ENCODE measurements around the gene INSM2. TPM values are rescaled to one million over a fixed set of nuclear protein-coding genes. Genes with fewer than 3 reads are reported as not detected.
A peak's percentile ranks its signal among the peaks of the same experiment; 100 is the strongest.

Gene INSM2
- total and polyA plus RNA-seq, 2 of the 13 experiments (the other 11 are each of a cell fraction or from before 2014, with no cell fraction given), result not detected

GRCh38 chr14:35534873-35535482 is 1.0 kb downstream of the INSM2 start (continued):
- TF ChIP-seq ZBTB3 (CRISPR knock-in tag; IDR thresholded peaks at IDR 0.05; ENCODE audit: borderline replicate concordance, low read depth) (peak; percentile 100), NR3C1 (CRISPR knock-in tag; IDR thresholded peaks at IDR 0.05) (peak; percentile 100), ZNF432 (CRISPR knock-in tag; IDR thresholded peaks at IDR 0.05; ENCODE audit: borderline replicate concordance) (peak; percentile 100), HOXA7 (CRISPR knock-in tag; IDR thresholded peaks at IDR 0.05) (peak; percentile 100), CC2D1A (CRISPR knock-in tag; IDR thresholded peaks at IDR 0.05) (peak; percentile 100), ATF7 (IDR thresholded peaks at IDR 0.05) (no peak), ATF7 (CRISPR knock-in tag; IDR thresholded peaks at IDR 0.05) (peak; percentile 100), KDM5B (CRISPR knock-in tag; IDR thresholded peaks at IDR 0.05; ENCODE audit: borderline replicate concordance) (peak; percentile 100), NCOR1 (IDR thresholded peaks at IDR 0.05; ENCODE audit: borderline replicate concordance, low read length) (no peak), ZNF724P (CRISPR knock-in tag; IDR thresholded peaks at IDR 0.05; ENCODE audit: borderline replicate concordance) (peak; percentile 100), ARID5B (CRISPR knock-in tag; IDR thresholded peaks at IDR 0.05) (peak; percentile 100), TCF7L2 (IDR thresholded peaks at IDR 0.05; ENCODE audit: low read depth, low read length) (no peak), MEIS1 (CRISPR knock-in tag; IDR thresholded peaks at IDR 0.05; ENCODE audit: borderline replicate concordance) (peak; percentile 100), GATA4 (IDR thresholded peaks at IDR 0.05; ENCODE audit: borderline replicate concordance, low read depth) (no peak), ATF2 (CRISPR knock-in tag; IDR thresholded peaks at IDR 0.05) (peak; percentile 100), SKI (IDR thresholded peaks at IDR 0.05; ENCODE audit: partially characterized antibody) (peak; percentile 35), ZNF784 (CRISPR knock-in tag; IDR thresholded peaks at IDR 0.05; ENCODE audit: borderline replicate concordance) (peak; percentile 100), TRAFD1 (CRISPR knock-in tag; IDR thresholded peaks at IDR 0.05; ENCODE audit: borderline replicate concordance) (peak; percentile 100), KAT2B (IDR thresholded peaks at IDR 0.05; ENCODE audit: borderline replicate concordance, low read depth, low read length) (peak; percentile 18; the same call in 1 of the 2 replicates), PHF20 (CRISPR knock-in tag; IDR thresholded peaks at IDR 0.05) (peak; percentile 96)

Data from HepG2 (cell line).